Measurements from ENCODE around the gene TMCO2. TPM values are rescaled to one million over a fixed set of nuclear protein-coding genes. Genes with fewer than 3 reads are reported as not detected.

Gene TMCO2
- total RNA-seq, 2 donors from 2014 or later = not detected

DNA sequence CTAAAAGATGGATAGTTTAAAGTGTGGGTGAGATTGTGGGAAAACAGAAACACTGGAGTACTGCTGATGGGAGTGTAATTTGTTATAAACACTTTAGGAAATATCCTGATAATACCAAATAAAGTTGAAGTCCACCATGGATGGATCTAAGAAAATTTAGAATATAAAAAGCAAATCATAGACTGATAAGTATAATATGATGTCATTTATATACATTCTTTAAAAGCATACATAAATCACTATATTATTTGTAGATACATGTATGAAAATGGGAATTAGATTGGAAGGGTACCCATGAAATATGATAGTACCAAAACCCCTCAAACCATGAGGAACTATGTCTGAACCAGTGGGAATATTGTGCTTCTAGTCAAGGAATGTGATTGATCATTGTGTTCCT lies 18.2 kb downstream of the TMCO2 start:
- no peak overlapping the region for H3K27ac ChIP-seq
- no peaks in the 10 kb centered on the region for H3K9me3 ChIP-seq
- H3K27me3 ChIP-seq = no peaks in the 10 kb centered on the region
- no peak overlapping the region for H3K4me3 ChIP-seq
- peaks cover 13% of the 10 kb centered on the region for H3K36me3 ChIP-seq
- no peak overlapping the region for H3K9ac ChIP-seq (ENCODE audit: low read depth in 2 of 2, low read length in 2 of 2)
- intact Hi-C loops (cut with DNase I) = no loop called here
- no peak for DNase-seq
- no peaks in the 10 kb centered on the region for H3K4me1 ChIP-seq
- TF ChIP-seq, protein P1, sequence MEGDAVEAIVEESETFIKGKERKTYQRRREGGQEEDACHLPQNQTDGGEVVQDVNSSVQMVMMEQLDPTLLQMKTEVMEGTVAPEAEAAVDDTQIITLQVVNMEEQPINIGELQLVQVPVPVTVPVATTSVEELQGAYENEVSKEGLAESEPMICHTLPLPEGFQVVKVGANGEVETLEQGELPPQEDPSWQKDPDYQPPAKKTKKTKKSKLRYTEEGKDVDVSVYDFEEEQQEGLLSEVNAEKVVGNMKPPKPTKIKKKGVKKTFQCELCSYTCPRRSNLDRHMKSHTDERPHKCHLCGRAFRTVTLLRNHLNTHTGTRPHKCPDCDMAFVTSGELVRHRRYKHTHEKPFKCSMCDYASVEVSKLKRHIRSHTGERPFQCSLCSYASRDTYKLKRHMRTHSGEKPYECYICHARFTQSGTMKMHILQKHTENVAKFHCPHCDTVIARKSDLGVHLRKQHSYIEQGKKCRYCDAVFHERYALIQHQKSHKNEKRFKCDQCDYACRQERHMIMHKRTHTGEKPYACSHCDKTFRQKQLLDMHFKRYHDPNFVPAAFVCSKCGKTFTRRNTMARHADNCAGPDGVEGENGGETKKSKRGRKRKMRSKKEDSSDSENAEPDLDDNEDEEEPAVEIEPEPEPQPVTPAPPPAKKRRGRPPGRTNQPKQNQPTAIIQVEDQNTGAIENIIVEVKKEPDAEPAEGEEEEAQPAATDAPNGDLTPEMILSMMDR (IDR thresholded peaks at IDR 0.05) = no peak

DNA sequence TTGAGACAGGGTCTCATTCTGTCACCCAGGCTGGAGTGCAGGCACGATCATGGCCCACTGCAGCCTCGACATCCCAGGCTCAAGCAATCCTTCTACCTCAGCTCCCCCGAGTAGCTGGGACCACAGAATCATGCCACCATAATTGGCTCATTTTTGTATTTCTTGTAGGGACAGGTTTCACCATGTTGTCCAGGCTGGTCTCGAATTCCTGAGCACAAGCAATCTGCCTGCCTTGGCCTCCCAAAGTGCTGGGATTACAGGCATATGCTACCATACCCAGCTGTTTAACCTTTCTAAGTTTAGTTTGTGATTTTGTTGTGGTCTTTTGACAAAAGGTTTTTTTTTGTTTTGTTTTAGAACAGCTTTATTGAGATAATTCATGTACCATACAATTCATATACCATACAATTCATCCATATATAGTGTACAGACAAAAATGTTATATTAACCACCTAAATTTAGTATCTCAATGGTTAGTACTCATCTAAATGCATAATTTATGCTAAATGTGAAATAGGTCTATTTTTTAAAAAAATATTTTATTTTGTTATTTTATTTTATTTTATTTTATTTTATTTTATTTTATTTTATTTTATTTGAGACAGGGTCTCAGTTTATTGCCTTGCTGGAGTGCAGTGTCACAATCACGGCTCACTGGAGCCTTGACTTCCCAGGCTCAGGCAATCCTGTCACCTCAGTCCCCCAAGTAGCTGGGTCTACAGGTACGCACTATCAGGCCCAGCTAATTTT lies 19.2 kb downstream of the TMCO2 start:
- Histone ChIP-seq H3K36me3 (peaks cover 13% of the 10 kb centered on the region), H3K9ac (ENCODE audit: low read depth in 2 of 2, low read length in 2 of 2) (no peak overlapping the region), H3K27ac (no peak overlapping the region), H3K9me3 (no peaks in the 10 kb centered on the region), H3K27me3 (no peaks in the 10 kb centered on the region), H3K4me1 (no peaks in the 10 kb centered on the region), H3K4me3 (no peak overlapping the region)
- TF ChIP-seq, protein P1 (IDR thresholded peaks at IDR 0.05) = no peak
- intact Hi-C loops (cut with DNase I) = no loop called here
- no peak for DNase-seq

DNA sequence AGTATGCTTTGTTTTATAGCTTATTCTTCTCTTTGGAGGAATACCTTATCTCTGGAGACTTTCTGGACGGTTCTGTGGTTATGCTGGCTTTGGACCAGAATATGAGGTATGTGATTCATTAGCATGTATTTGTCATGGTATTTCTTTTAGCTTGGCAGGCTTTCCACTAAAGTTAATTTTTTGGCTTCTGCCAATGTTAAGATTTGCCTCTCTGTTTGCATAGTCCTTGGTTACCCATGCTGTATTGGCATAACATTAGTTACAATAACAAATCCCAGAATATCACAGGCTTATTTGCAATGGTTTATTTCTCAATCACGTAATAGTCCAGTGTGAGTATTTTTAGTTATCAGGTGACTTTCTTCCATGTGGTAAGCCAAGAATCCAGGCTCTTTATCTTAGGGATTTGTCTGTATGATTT lies 20.0 kb downstream of the TMCO2 start:
- Histone ChIP-seq H3K4me1 (no peaks in the 10 kb centered on the region), H3K9ac (ENCODE audit: low read depth in 2 of 2, low read length in 2 of 2) (no peak overlapping the region), H3K4me3 (no peak overlapping the region), H3K36me3 (peaks cover 13% of the 10 kb centered on the region), H3K9me3 (no peaks in the 10 kb centered on the region), H3K27ac (no peak overlapping the region), H3K27me3 (no peaks in the 10 kb centered on the region)
- DNase-seq = no peak
- TF ChIP-seq, protein P1 (IDR thresholded peaks at IDR 0.05) = no peak
- intact Hi-C loops (cut with DNase I) = no loop called here

DNA sequence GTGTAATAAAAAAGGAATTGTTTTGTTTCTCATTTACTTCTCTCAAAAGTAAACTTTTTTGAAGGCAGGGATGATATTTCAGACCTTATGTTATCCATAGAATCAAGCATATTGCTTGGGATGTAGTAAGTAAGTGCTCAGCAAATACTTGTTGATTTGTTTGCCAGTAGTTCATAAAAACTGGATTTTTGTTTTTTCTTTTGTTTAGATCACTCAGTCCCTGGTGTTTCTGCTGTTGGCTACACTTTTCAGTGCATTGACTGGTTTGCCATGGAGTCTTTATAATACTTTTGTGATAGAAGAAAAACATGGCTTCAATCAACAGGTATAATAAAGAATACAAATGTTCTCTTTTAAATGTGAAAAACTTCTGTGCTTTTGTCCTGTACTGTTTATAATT lies 20.5 kb downstream of the TMCO2 start:
- no peak overlapping the region for H3K9ac ChIP-seq (ENCODE audit: low read depth in 2 of 2, low read length in 2 of 2)
- H3K27ac ChIP-seq = no peak overlapping the region
- H3K4me3 ChIP-seq = no peak overlapping the region
- no peaks in the 10 kb centered on the region for H3K9me3 ChIP-seq
- TF ChIP-seq, protein P1 (IDR thresholded peaks at IDR 0.05) = no peak
- DNase-seq = no peak
- intact Hi-C loops (cut with DNase I) = no loop called here
- H3K4me1 ChIP-seq = no peaks in the 10 kb centered on the region
- no peaks in the 10 kb centered on the region for H3K27me3 ChIP-seq
- H3K36me3 ChIP-seq = peaks cover 13% of the 10 kb centered on the region

DNA sequence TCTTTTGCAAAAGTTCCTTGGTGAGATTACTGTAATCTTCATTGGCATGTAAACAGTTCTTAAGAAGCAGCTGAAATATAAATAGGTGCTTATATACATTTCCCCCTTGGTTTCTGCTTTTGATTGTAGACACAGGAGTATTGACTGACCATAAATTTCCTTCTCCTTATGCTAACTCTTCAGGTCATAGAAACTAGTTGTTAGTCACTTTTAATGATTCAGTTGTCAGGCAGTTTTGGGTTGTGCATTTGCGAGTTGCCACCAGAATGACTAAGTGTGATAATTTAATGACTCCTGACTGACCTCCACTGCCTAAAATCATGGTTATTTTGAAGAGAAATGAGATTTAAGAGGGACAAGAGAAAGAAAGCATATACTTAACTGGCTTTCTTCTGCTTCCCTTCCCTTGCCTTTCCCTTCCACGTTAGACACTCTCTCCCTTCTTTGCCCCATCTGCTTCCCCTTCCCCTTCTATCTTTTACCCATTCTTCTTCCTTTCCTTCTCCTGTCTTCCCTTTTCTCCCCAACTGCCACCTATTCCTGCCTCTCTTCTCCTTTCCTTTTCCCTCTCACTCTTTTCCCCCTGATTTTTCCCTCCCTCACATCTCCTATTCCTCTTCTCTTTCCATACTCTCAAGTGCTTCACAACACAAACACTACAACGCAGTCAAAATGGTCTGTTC lies 22.6 kb downstream of the TMCO2 start:
- Histone ChIP-seq H3K27ac (no peak overlapping the region), H3K4me1 (no peaks in the 10 kb centered on the region), H3K36me3 (peaks cover 13% of the 10 kb centered on the region), H3K4me3 (no peak overlapping the region), H3K9ac (ENCODE audit: low read depth in 2 of 2, low read length in 2 of 2) (no peak overlapping the region), H3K9me3 (no peaks in the 10 kb centered on the region), H3K27me3 (no peaks in the 10 kb centered on the region)
- DNase-seq = no peak
- TF ChIP-seq, protein P1 (IDR thresholded peaks at IDR 0.05) = no peak
- intact Hi-C loops (cut with DNase I) = no loop called here
